Measurements from ENCODE around the gene CLEC9A. TPM values are rescaled to one million over a fixed set of nuclear protein-coding genes. Genes with fewer than 3 reads are reported as not detected.

The CLEC9A gene
- total RNA-seq, 6 experiments from 2014 or later = not detected

DNA sequence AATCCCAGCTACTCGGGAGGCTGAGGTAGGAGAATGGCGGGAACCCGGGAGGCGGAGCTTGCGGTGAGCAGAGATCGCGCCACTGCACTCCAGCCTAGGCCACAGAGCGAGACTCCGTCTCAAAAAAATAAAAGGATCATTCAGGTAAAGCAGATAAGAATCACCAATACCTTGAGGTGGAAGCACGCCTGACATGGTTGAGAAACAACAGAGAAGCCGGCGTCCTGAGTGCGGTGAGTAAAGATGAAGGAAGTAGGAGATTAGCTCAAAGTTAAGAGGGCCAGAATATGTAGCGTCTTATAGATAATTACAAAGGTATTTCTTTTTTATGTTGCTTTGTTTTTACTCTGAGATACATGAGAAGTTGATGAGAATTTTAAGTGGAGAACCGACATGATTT is 84.8 kb downstream of the CLEC9A start:
- no peak for DNase-seq
- no peak overlapping the region; the same call in 1 of the 2 replicates for H3K4me3 Mint-ChIP-seq
- no peaks in the 10 kb centered on the region; the same call in 1 of the 2 replicates for H3K27me3 Mint-ChIP-seq (ENCODE audit: insufficient read depth)
- H3K4me1 Mint-ChIP-seq (ENCODE audit: low read depth) = peaks cover 55% of the 10 kb centered on the region
- TF ChIP-seq, protein P1, sequence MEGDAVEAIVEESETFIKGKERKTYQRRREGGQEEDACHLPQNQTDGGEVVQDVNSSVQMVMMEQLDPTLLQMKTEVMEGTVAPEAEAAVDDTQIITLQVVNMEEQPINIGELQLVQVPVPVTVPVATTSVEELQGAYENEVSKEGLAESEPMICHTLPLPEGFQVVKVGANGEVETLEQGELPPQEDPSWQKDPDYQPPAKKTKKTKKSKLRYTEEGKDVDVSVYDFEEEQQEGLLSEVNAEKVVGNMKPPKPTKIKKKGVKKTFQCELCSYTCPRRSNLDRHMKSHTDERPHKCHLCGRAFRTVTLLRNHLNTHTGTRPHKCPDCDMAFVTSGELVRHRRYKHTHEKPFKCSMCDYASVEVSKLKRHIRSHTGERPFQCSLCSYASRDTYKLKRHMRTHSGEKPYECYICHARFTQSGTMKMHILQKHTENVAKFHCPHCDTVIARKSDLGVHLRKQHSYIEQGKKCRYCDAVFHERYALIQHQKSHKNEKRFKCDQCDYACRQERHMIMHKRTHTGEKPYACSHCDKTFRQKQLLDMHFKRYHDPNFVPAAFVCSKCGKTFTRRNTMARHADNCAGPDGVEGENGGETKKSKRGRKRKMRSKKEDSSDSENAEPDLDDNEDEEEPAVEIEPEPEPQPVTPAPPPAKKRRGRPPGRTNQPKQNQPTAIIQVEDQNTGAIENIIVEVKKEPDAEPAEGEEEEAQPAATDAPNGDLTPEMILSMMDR (IDR thresholded peaks at IDR 0.05) = no peak
- H3K27ac Mint-ChIP-seq = no peak overlapping the region
- no peaks in the 10 kb centered on the region for H3K36me3 Mint-ChIP-seq (ENCODE audit: low read depth)
- H3K9me3 Mint-ChIP-seq = peaks cover 7% of the 10 kb centered on the region; the same call in 1 of the 2 replicates

Other genes starting within 250 kb of the CLEC9A start
- not detected for gene KLRF1, start 203.2 kb upstream of the CLEC9A start, total RNA-seq (2021; fragmentation: NEBNext Ultra II Directional; extraction: Animal tissue kit (Norgen Biotek cat#: 25700))
- gene CLEC2B, start 161.3 kb upstream of the CLEC9A start, total RNA-seq (2021; fragmentation: NEBNext Ultra II Directional; extraction: Animal tissue kit (Norgen Biotek cat#: 25700)) = not detected
- not detected for gene KLRF2, start 149.2 kb upstream of the CLEC9A start, total RNA-seq (2021; fragmentation: NEBNext Ultra II Directional; extraction: Animal tissue kit (Norgen Biotek cat#: 25700))
- not detected for gene CLEC2A, start 98.3 kb upstream of the CLEC9A start, total RNA-seq (2021; fragmentation: NEBNext Ultra II Directional; extraction: Animal tissue kit (Norgen Biotek cat#: 25700))
- gene CLEC12A, start 59.3 kb upstream of the CLEC9A start, total RNA-seq (2021; fragmentation: NEBNext Ultra II Directional; extraction: Animal tissue kit (Norgen Biotek cat#: 25700)) = not detected
- not detected for gene CLEC1B, start 31.6 kb upstream of the CLEC9A start, total RNA-seq (2021; fragmentation: NEBNext Ultra II Directional; extraction: Animal tissue kit (Norgen Biotek cat#: 25700))
- under 1 TPM; 0.24 to 0.40 (median 0.36) TPM for gene CLEC12B, start 20.1 kb upstream of the CLEC9A start, total RNA-seq (2021; fragmentation: NEBNext Ultra II Directional; extraction: Animal tissue kit (Norgen Biotek cat#: 25700))
- gene CLEC1A, start 68.3 kb downstream of the CLEC9A start, total RNA-seq (2021; fragmentation: NEBNext Ultra II Directional; extraction: Animal tissue kit (Norgen Biotek cat#: 25700)) = 1 to 10 TPM in 1 of 6 experiments, under 1 TPM in 5; 0.14 to 1.2 (median 0.71) TPM
- gene CLEC7A, start 99.5 kb downstream of the CLEC9A start, total RNA-seq (2021; fragmentation: NEBNext Ultra II Directional; extraction: Animal tissue kit (Norgen Biotek cat#: 25700)) = not detected
- gene OLR1, start 141.4 kb downstream of the CLEC9A start, total RNA-seq (2021; fragmentation: NEBNext Ultra II Directional; extraction: Animal tissue kit (Norgen Biotek cat#: 25700)) = 10 to 100 TPM; 30.3 to 53.6 (median 40.0) TPM
- gene TMEM52B, start 148.3 kb downstream of the CLEC9A start, total RNA-seq (2021; fragmentation: NEBNext Ultra II Directional; extraction: Animal tissue kit (Norgen Biotek cat#: 25700)) = 1 to 10 TPM in 4 of 6 experiments, under 1 TPM in 2; 0.74 to 2.3 (median 1.1) TPM
- 100 to 1,000 TPM; 152 to 231 (median 162) TPM for gene GABARAPL1, start 182.2 kb downstream of the CLEC9A start, total RNA-seq (2021; fragmentation: NEBNext Ultra II Directional; extraction: Animal tissue kit (Norgen Biotek cat#: 25700))